GM23338 (cell line): ENCODE results near the gene KIAA1549. TPM values are rescaled to one million over a fixed set of nuclear protein-coding genes. Genes with fewer than 3 reads are reported as not detected.

Experiments
- ATAC-seq: fragments of 200-7000 bp; cut with Tn5 transposase; 3 replicates; pipeline ENCODE4 v1.9.1; 2020
- DNase-seq: peaks from one replicate; pipeline ENCODE4 v3.0.0-alpha.2; 2015; ENCODE audit warnings: low spot score
- H2AFZ ChIP-seq: fragments of 200-600 bp; sonication (generic); 2 replicates; pipeline ENCODE4 v1.8.0; 2016; ENCODE audit warnings: antibody characterized with exemption, mild to moderate bottlenecking, moderate library complexity
- H3F3A ChIP-seq: fragments of 200-600 bp; sonication (generic); replicated peaks from 2 replicates; pipeline ENCODE4 v1.8.0; 2017; ENCODE audit warnings: antibody characterized with exemption, mixed run types, low read depth
- H3K27ac ChIP-seq: fragments of 200-600 bp; sonication (generic); 2 replicates; pipeline ENCODE4 v1.6.1; 2016; ENCODE audit warnings: low read depth
- H3K27me3 ChIP-seq: fragments of 200-600 bp; sonication (generic); 2 replicates; pipeline ENCODE4 v1.8.0; 2016; ENCODE audit warnings: mild to moderate bottlenecking, mixed run types, moderate library complexity; ENCODE audit not compliant: insufficient read depth
- H3K36me3 ChIP-seq: fragments of 200-600 bp; sonication (generic); 2 replicates; pipeline ENCODE4 v1.8.0; 2016; ENCODE audit warnings: mild to moderate bottlenecking; ENCODE audit not compliant: insufficient read depth
- H3K4me1 ChIP-seq: fragments of 200-600 bp; sonication (generic); 2 replicates; pipeline ENCODE4 v1.8.0; 2016; ENCODE audit warnings: mild to moderate bottlenecking, moderate library complexity; ENCODE audit not compliant: insufficient read depth
- H3K4me2 ChIP-seq: fragments of 200-600 bp; sonication (generic); 2 replicates; pipeline ENCODE4 v1.7.1; 2017; ENCODE audit warnings: mixed run types
- H3K4me3 ChIP-seq: fragments of 200-600 bp; sonication (generic); 2 replicates; pipeline ENCODE4 v1.6.1; 2016; ENCODE audit warnings: mixed run types
- H3K79me2 ChIP-seq: fragments of 200-600 bp; sonication (generic); replicated peaks from 2 replicates; pipeline ENCODE4 v1.8.0; 2017; ENCODE audit warnings: mild to moderate bottlenecking; ENCODE audit not compliant: insufficient read depth
- H3K9me2 ChIP-seq: fragments of 200-600 bp; sonication (generic); 2 replicates; pipeline ENCODE4 v1.8.0; 2017; ENCODE audit not compliant: insufficient read depth
- H4K20me1 ChIP-seq: fragments of 200-600 bp; sonication (generic); replicated peaks from 2 replicates; pipeline ENCODE4 v1.8.0; 2017; ENCODE audit warnings: mild to moderate bottlenecking; ENCODE audit not compliant: insufficient read depth
- H3K27ac Mint-ChIP-seq: 2 replicates; pipeline ENCODE4 v1.8.0; 2020; ENCODE audit warnings: inconsistent platforms, mild to moderate bottlenecking, moderate library complexity, mixed read lengths
- H3K27me3 Mint-ChIP-seq: 3 replicates; pipeline ENCODE4 v1.8.0; 2022; ENCODE audit warnings: low read depth, mild to moderate bottlenecking, moderate library complexity, mixed read lengths, inconsistent platforms; ENCODE audit not compliant: insufficient read depth, poor library complexity
- H3K36me3 Mint-ChIP-seq: 3 replicates; pipeline ENCODE4 v1.8.0; 2021; ENCODE audit warnings: low read depth, mild to moderate bottlenecking, inconsistent platforms, moderate library complexity, mixed read lengths
- H3K4me1 Mint-ChIP-seq: 3 replicates; pipeline ENCODE4 v1.8.0; 2020; ENCODE audit warnings: mild to moderate bottlenecking, inconsistent platforms, mixed read lengths
- H3K4me3 Mint-ChIP-seq: 3 replicates; pipeline ENCODE4 v1.8.0; 2021; ENCODE audit warnings: moderate library complexity, mild to moderate bottlenecking, inconsistent platforms, mixed read lengths
- H3K9me3 Mint-ChIP-seq: 3 replicates; pipeline ENCODE4 v1.8.0; 2020; ENCODE audit warnings: moderate library complexity, mild to moderate bottlenecking, inconsistent platforms, mixed read lengths
- CREB1 ChIP-seq: fragments of 250-450 bp; sonication (Bioruptor Pico); IDR thresholded peaks from 2 replicates; pipeline ENCODE4 v1.5.0; 2020; ENCODE audit warnings: low read depth, mild to moderate bottlenecking, moderate library complexity
- EZH2 ChIP-seq: fragments of 200-600 bp; sonication (generic); IDR thresholded peaks from one replicate; pipeline ENCODE4 v1.8.0; 2017; ENCODE audit warnings: antibody characterized with exemption, mild to moderate bottlenecking, low read depth; ENCODE audit not compliant: unreplicated experiment
- POLR2AphosphoS5 ChIP-seq: IDR thresholded peaks from 2 replicates; pipeline ENCODE4 v1.6.1; 2016; ENCODE audit warnings: antibody characterized with exemption, low read depth
- ZNF114 ChIP-seq: fragments of 250-450 bp; sonication (Bioruptor Pico); IDR thresholded peaks from 2 replicates; pipeline ENCODE4 v1.5.0; 2020; ENCODE audit warnings: mild to moderate bottlenecking, moderate library complexity
- polyA plus RNA-seq: library from polyadenylated mRNA; unstranded; fragments of >200 nt; fragmentation: Nextera tagmentation; extraction: Ambion mirVana; gene quantifications from 2 replicates; pipeline ENCODE4 v1.2.1, GENCODE V29; 2016
- total RNA-seq: library from RNA; depleted of rRNA; stranded (reverse); fragments of >200 nt; shearing (Covaris generic); gene quantifications from 2 replicates; pipeline ENCODE4 v1.2.3, GENCODE V29; 2014
- TF ChIP-seq, protein P1 (sequence below): fragments of 250-450 bp; sonication (Bioruptor Pico); IDR thresholded peaks from 2 replicates; pipeline ENCODE4 v1.5.0; 2020; ENCODE audit warnings: mild to moderate bottlenecking, moderate library complexity
- TF ChIP-seq, protein P2 (sequence below): IDR thresholded peaks from one replicate; pipeline ENCODE4 v1.6.1; 2018; ENCODE audit warnings: antibody characterized with exemption; ENCODE audit not compliant: unreplicated experiment
- TF ChIP-seq, protein P3 (sequence below): IDR thresholded peaks from 2 replicates; pipeline ENCODE4 v1.6.1; 2016; ENCODE audit warnings: antibody characterized with exemption

KIAA1549 gene
- total and polyA plus RNA-seq, 2 experiments from 2014 or later = 3.6 to 13.5 TPM

DNA sequence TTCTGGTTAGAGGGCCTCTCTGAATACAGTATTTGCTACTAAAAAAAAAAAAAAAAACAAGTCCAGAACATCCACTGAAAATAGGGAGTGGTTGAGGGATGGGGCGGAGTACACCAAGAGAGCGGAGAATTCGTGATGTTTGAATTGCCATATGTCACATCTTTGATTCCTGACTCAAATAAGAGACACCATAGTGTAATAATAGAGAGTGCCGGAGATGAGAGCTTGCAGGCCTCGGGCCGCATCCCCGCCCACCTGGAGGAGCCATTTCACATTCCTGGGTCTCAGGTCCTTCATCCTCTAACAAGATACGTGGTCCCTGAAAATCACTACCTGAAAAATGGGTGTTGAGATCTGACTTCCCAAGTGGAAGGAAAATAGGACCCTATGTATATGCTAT, 46.8 kb downstream of the KIAA1549 start (continued):
- TF ChIP-seq, protein P1, sequence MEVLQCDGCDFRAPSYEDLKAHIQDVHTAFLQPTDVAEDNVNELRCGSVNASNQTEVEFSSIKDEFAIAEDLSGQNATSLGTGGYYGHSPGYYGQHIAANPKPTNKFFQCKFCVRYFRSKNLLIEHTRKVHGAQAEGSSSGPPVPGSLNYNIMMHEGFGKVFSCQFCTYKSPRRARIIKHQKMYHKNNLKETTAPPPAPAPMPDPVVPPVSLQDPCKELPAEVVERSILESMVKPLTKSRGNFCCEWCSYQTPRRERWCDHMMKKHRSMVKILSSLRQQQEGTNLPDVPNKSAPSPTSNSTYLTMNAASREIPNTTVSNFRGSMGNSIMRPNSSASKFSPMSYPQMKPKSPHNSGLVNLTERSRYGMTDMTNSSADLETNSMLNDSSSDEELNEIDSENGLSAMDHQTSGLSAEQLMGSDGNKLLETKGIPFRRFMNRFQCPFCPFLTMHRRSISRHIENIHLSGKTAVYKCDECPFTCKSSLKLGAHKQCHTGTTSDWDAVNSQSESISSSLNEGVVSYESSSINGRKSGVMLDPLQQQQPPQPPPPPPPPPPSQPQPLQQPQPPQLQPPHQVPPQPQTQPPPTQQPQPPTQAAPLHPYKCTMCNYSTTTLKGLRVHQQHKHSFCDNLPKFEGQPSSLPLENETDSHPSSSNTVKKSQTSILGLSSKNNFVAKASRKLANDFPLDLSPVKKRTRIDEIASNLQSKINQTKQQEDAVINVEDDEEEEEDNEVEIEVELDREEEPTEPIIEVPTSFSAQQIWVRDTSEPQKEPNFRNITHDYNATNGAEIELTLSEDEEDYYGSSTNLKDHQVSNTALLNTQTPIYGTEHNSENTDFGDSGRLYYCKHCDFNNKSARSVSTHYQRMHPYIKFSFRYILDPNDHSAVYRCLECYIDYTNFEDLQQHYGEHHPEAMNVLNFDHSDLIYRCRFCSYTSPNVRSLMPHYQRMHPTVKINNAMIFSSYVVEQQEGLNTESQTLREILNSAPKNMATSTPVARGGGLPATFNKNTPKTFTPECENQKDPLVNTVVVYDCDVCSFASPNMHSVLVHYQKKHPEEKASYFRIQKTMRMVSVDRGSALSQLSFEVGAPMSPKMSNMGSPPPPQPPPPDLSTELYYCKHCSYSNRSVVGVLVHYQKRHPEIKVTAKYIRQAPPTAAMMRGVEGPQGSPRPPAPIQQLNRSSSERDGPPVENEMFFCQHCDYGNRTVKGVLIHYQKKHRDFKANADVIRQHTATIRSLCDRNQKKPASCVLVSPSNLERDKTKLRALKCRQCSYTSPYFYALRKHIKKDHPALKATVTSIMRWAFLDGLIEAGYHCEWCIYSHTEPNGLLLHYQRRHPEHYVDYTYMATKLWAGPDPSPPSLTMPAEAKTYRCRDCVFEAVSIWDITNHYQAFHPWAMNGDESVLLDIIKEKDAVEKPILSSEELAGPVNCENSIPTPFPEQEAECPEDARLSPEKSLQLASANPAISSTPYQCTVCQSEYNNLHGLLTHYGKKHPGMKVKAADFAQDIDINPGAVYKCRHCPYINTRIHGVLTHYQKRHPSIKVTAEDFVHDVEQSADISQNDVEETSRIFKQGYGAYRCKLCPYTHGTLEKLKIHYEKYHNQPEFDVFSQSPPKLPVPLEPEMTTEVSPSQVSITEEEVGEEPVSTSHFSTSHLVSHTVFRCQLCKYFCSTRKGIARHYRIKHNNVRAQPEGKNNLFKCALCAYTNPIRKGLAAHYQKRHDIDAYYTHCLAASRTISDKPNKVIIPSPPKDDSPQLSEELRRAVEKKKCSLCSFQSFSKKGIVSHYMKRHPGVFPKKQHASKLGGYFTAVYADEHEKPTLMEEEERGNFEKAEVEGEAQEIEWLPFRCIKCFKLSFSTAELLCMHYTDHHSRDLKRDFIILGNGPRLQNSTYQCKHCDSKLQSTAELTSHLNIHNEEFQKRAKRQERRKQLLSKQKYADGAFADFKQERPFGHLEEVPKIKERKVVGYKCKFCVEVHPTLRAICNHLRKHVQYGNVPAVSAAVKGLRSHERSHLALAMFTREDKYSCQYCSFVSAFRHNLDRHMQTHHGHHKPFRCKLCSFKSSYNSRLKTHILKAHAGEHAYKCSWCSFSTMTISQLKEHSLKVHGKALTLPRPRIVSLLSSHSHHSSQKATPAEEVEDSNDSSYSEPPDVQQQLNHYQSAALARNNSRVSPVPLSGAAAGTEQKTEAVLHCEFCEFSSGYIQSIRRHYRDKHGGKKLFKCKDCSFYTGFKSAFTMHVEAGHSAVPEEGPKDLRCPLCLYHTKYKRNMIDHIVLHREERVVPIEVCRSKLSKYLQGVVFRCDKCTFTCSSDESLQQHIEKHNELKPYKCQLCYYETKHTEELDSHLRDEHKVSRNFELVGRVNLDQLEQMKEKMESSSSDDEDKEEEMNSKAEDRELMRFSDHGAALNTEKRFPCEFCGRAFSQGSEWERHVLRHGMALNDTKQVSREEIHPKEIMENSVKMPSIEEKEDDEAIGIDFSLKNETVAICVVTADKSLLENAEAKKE (CRISPR knock-in tag) = no peak
- TF ChIP-seq EZH2 (no peak), POLR2AphosphoS5 (no peak), CREB1 (CRISPR knock-in tag) (no peak)

DNA sequence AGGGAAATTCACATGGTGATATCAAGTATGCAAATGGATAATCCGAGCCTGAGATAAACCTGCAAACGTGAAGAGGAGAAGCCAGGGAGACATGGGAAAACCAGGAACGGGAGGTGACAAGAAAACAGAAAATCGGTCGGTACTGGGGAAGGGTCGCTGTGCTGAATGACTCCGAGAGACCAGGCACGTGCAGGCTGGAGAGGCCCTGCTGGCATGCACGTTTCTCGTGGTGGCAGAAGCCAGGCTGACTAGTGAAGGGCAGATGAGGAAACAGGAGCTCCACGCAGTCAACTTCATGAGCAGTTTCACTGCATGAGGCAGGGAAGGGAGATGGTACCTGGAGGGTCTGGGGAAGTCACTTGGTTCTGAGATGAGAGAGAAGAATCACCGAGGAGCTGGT, 48.3 kb downstream of the KIAA1549 start:
- DNase-seq = no peak
- Histone ChIP-seq H3F3A (no peaks in the 10 kb centered on the region), H3K4me1 (peaks cover 11% of the 10 kb centered on the region; the same call in 1 of the 2 replicates), H4K20me1 (peaks cover 9% of the 10 kb centered on the region; the same call in 1 of the 2 replicates), H3K4me3 (no peak overlapping the region), H3K27me3 (no peaks in the 10 kb centered on the region), H3K9me2 (no peaks in the 10 kb centered on the region), H3K4me2 (no peak overlapping the region), H3K79me2 (peaks cover 31% of the 10 kb centered on the region), H3K27ac (no peak overlapping the region), H2AFZ (no peak overlapping the region), H3K36me3 (no peaks in the 10 kb centered on the region)
- no peaks in the 10 kb centered on the region for H3K9me3 Mint-ChIP-seq
- no peak overlapping the region for H3K4me3 Mint-ChIP-seq
- peaks cover 4% of the 10 kb centered on the region; the same call in 2 of the 3 replicates for H3K36me3 Mint-ChIP-seq
- H3K27ac Mint-ChIP-seq = no peak overlapping the region
- peaks cover 21% of the 10 kb centered on the region for H3K4me1 Mint-ChIP-seq
- no peaks in the 10 kb centered on the region for H3K27me3 Mint-ChIP-seq
- ATAC-seq = no peak
- TF ChIP-seq, protein P2, sequence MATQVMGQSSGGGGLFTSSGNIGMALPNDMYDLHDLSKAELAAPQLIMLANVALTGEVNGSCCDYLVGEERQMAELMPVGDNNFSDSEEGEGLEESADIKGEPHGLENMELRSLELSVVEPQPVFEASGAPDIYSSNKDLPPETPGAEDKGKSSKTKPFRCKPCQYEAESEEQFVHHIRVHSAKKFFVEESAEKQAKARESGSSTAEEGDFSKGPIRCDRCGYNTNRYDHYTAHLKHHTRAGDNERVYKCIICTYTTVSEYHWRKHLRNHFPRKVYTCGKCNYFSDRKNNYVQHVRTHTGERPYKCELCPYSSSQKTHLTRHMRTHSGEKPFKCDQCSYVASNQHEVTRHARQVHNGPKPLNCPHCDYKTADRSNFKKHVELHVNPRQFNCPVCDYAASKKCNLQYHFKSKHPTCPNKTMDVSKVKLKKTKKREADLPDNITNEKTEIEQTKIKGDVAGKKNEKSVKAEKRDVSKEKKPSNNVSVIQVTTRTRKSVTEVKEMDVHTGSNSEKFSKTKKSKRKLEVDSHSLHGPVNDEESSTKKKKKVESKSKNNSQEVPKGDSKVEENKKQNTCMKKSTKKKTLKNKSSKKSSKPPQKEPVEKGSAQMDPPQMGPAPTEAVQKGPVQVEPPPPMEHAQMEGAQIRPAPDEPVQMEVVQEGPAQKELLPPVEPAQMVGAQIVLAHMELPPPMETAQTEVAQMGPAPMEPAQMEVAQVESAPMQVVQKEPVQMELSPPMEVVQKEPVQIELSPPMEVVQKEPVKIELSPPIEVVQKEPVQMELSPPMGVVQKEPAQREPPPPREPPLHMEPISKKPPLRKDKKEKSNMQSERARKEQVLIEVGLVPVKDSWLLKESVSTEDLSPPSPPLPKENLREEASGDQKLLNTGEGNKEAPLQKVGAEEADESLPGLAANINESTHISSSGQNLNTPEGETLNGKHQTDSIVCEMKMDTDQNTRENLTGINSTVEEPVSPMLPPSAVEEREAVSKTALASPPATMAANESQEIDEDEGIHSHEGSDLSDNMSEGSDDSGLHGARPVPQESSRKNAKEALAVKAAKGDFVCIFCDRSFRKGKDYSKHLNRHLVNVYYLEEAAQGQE = no peak
- TF ChIP-seq ZNF114 (CRISPR knock-in tag) (no peak), CREB1 (CRISPR knock-in tag) (no peak)
- TF ChIP-seq, protein P3, sequence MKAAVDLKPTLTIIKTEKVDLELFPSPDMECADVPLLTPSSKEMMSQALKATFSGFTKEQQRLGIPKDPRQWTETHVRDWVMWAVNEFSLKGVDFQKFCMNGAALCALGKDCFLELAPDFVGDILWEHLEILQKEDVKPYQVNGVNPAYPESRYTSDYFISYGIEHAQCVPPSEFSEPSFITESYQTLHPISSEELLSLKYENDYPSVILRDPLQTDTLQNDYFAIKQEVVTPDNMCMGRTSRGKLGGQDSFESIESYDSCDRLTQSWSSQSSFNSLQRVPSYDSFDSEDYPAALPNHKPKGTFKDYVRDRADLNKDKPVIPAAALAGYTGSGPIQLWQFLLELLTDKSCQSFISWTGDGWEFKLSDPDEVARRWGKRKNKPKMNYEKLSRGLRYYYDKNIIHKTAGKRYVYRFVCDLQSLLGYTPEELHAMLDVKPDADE = no peak
